Measurements from ENCODE around the gene CRB2. TPM values are rescaled to one million over a fixed set of nuclear protein-coding genes. Genes with fewer than 3 reads are reported as not detected.

Gene CRB2
- total RNA-seq, 1 donor from 2014 or later = not detected

DNA sequence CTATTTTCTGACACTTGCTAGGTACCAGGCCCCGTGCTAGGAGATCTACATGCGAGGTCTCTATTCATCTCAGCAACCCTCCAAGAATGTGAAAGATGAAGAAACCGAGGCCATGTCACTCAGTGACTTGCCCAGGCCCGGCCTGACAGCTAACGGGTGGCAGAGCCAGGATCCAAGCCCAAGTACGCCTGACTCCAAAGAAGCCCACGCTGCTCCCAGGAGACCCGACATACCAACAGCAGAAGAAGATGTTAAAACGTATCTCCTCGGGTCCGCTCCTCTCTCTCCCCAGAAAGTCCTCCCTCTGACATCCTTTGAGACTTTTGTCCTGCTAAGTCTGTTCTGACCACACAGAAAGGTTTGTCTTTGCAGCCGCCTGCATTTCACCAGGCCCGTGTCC, 65.2 kb downstream of the CRB2 start:
- peaks cover 32% of the 10 kb centered on the region for H3K36me3 ChIP-seq
- no peak for DNase-seq
- intact Hi-C loops (cut with micrococcal nuclease) = no loop called here
- H3K9me3 ChIP-seq (replicated peaks) = no peaks in the 10 kb centered on the region
- TF ChIP-seq CTCF (IDR thresholded peaks at IDR 0.05; ENCODE audit: borderline replicate concordance) = no peak
- H3K4me3 ChIP-seq = no peak overlapping the region
- no peaks in the 10 kb centered on the region for H3K4me1 ChIP-seq
- no peak overlapping the region for H3K27ac ChIP-seq (replicated peaks)
- no peaks in the 10 kb centered on the region for H3K27me3 ChIP-seq (ENCODE audit: low read depth)

- intact Hi-C loops (cut with micrococcal nuclease) = no loop called here
- Histone ChIP-seq H3K27me3 (ENCODE audit: low read depth) (no peaks in the 10 kb centered on the region), H3K36me3 (peaks cover 32% of the 10 kb centered on the region), H3K9me3 (replicated peaks) (no peaks in the 10 kb centered on the region), H3K4me1 (no peaks in the 10 kb centered on the region), H3K27ac (replicated peaks) (no peak overlapping the region), H3K4me3 (no peak overlapping the region)
- no peak for DNase-seq
- TF ChIP-seq CTCF (IDR thresholded peaks at IDR 0.05; ENCODE audit: borderline replicate concordance) = no peak
Observed at GRCh38 chr9:123421801-123422455, 65.9 kb downstream of the CRB2 start.

GRCh38 chr9:123422635-123423310, 66.8 kb downstream of the CRB2 start:
- DNase-seq = no peak
- H3K27ac ChIP-seq (replicated peaks) = no peak overlapping the region

DNA sequence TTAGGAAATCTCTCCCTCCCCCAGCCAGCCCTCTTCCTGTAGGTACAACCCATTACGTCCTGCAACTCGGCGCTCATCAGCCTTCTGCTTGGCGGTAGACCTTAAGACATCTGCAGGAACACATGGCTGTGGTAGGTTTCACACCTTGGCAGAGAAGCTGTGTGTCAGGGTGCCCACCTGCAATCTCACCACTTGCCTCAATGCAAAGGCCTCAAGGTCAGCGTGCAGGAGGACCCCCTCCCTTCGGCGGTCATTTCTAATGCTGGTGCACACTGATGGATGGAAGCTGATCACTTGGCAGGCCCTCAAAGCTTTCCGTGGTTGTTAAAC, 67.3 kb downstream of the CRB2 start:
- peaks cover 32% of the 10 kb centered on the region for H3K36me3 ChIP-seq
- no peak for DNase-seq
- no peaks in the 10 kb centered on the region for H3K27me3 ChIP-seq (ENCODE audit: low read depth)
- H3K4me1 ChIP-seq = no peaks in the 10 kb centered on the region
- no peak for TF ChIP-seq CTCF (IDR thresholded peaks at IDR 0.05; ENCODE audit: borderline replicate concordance)
- H3K9me3 ChIP-seq (replicated peaks) = no peaks in the 10 kb centered on the region
- intact Hi-C loops (cut with micrococcal nuclease) = no loop called here
- no peak overlapping the region for H3K4me3 ChIP-seq
- H3K27ac ChIP-seq (replicated peaks) = no peak overlapping the region

More at GRCh38 chr9:123422635-123423310, 66.8 kb downstream of the CRB2 start:
- TF ChIP-seq CTCF (IDR thresholded peaks at IDR 0.05; ENCODE audit: borderline replicate concordance) = no peak
- intact Hi-C loops (cut with micrococcal nuclease) = no loop called here
- no peaks in the 10 kb centered on the region for H3K27me3 ChIP-seq (ENCODE audit: low read depth)
- H3K4me3 ChIP-seq = no peak overlapping the region
- H3K9me3 ChIP-seq (replicated peaks) = no peaks in the 10 kb centered on the region
- H3K4me1 ChIP-seq = no peaks in the 10 kb centered on the region
- H3K36me3 ChIP-seq = peaks cover 32% of the 10 kb centered on the region

- no peak for TF ChIP-seq CTCF (IDR thresholded peaks at IDR 0.05; ENCODE audit: borderline replicate concordance)
- peak; percentile 57 for DNase-seq
- H3K9me3 ChIP-seq (replicated peaks) = peaks cover 5% of the 10 kb centered on the region
- H3K4me1 ChIP-seq = no peaks in the 10 kb centered on the region
- H3K27me3 ChIP-seq (ENCODE audit: low read depth) = no peaks in the 10 kb centered on the region
- no peak overlapping the region for H3K4me3 ChIP-seq
- intact Hi-C loops (cut with micrococcal nuclease) = no loop called here
- peak overlapping the region; percentile 67 for H3K27ac ChIP-seq (replicated peaks)
- peaks cover 28% of the 10 kb centered on the region for H3K36me3 ChIP-seq
Observed at GRCh38 chr9:123424131-123424530, 68.1 kb downstream of the CRB2 start.

Measured in left ventricle myocardium inferior (tissue), 1 donor.